Renal pelvis (tissue), 4 donors: Measurements from ENCODE around the gene NMD3. TPM values are rescaled to one million over a fixed set of nuclear protein-coding genes. Genes with fewer than 3 reads are reported as not detected.
A peak's percentile ranks its signal among the peaks of the same experiment; 100 is the strongest.

Experiments used
- DNase-seq: peaks from one replicate; pipeline ENCODE4 v3.0.0-alpha.2; 2013
- polyA plus RNA-seq, 3 donors: library from polyadenylated mRNA; unstranded; fragments of 120-200 nt; gene quantifications; one replicate each; pipeline ENCODE4 v1.2.1, GENCODE V29; 2013; ENCODE audit not compliant: insufficient read length in 3 of 3

NMD3 gene
- polyA plus RNA-seq, 3 donors = 49.2 to 56.8 (median 50.1) TPM

DNA sequence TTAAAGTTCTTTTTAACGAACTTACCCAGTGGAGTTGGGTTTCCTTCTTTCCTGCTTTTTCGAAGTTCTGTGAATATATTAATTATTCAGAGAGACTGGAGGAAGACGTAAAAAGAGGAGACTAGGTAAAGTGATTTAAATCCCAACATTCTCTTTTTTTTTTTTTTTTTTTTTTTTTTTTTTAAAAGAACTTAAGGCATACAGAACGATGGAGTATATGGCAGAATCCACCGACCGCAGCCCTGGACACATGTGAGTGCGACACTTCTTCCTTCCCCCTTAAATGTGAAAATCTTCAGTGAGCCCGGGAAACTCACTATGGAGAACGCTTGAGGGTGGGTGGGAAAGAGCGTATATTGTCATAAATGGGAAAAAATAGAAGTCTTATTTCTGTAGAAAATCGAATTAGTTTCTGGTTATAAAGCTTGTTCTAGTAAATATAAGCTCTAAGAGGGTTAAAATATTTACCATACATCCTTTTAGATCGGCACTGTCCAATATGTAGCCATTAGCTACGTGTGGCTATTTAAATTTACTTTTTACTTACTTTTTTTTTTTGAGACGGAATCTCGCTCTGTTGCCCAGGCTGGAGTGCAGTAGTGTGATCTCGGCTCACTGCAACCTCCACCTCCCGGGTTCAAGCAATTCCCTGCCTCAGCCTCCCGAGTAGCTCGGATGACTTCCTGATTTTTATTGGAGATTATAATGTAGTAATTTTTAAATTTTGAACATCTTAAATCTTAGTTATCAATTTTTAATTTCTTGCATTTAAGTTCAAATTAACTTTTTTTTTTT is 892 bp downstream of the NMD3 start:
- DNase-seq = peak; percentile 33

DNA sequence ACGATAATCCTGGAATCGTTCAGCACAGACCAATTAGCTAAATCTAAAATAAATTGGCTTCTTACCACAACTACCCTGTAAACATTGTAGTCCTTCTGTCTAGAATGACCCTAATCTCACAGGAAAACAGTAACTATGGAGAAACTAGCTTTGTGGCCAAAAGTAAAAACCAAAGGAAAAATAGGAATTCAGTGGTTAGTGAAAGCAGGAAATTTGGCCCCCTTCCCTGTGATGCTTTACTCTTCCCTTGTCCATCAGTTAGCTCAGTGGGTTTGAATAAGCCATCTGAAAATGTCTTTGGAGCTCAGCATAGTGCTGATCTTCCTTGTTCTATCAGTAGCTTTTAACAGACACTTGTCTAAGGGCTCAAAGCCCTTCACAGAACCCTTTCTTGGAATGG is 1.6 kb downstream of the NMD3 start:
- no peak for DNase-seq

DNA sequence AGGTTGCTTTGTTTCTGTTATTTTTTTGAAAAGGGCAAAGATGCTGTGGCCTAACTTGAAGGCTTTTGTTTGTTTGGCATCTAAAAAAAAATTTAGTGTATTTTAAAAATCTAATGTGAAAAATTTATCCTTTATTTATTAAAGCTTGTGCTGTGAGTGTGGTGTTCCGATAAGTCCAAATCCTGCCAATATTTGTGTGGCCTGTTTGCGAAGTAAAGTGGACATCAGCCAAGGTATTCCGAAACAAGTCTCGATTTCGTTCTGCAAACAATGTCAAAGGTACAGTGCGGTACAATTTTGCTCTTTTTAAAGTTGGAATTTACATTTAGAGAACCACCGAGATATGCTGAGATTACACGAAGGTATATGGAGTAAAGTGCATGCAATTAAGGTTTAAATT is 3.7 kb downstream of the NMD3 start:
- DNase-seq = no peak

DNA sequence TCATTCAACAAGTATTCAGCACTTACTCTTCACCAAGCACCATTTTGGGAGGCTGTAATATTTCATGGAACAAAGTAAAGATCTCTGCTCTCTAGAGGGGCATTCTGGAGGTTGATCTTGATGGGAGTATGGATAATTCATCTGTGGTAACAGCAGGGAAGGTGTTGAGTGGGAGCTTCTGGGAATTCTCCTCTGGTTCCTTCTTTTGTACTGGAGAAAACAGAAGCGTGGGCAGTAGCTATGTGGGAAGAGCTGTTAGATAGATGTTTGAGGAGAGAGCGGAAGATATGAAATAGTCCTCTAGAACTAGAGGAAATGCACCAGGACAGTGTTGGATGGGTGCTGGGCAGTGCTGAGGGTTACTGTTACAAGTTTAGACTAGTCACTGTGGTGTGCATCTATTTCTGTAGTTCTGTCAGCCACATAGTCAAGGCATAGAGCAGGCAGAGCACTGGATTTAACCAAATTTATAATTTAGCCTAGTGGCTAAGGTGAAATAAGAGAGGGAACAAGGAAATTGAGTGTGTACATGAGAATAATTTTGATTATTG is 9.6 kb downstream of the NMD3 start:
- no peak for DNase-seq

DNA sequence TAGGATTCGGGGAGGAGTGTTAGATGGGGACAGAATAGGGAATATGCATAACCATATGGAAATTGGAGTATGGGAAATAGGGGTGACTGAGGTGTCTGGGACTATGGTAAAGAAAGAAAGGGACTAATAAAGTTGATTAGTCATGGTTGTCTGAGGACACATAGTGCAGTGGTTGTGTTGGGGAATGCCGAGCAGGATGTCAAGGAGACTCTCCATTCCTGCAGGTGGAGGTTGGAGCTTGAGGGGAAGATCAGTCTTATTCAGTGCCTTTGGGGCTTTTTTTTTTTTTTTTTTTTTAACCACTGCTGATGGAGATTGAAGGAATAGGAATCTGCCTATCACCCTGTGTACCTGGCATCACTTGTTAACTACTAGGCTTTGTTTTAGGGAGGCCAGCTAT is 10.8 kb downstream of the NMD3 start:
- DNase-seq = no peak

DNA sequence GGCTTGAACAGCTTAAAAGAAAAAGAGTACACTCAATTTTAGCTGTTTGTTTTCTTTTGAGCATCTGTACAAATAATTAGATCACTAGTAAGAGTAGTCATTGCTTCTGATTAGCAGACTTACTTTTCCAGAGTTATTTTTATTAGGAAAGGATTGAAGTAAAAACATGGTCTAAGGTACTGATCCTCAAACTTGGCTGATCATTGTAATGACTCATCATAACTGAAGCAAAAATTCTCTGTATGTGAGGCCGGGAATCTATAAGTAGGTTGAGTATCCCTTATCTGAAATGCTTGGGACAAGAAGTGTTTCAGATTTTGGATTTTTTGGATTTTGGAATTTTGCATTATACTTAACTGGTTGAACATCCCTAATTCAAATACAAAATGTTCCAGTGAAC is 12.4 kb downstream of the NMD3 start:
- no peak for DNase-seq

DNA sequence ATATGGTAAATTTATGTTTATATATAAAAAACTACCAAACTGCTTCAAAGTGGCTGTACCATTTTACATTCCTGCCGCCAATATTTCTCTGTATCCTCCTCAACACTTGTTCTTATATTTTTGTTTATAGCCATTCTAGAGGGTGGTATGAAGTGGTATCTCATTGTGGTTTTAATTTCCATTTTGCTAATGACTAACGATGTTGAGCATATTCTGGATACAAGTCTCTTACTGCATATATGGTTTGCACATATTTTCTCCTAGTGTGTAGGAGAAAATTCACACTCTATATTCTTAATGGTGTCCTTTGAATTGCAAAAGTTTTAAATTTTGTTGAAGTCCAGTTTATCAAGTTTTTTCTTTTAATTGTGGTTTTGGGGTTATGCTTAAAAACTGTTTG is 15.1 kb downstream of the NMD3 start:
- no peak for DNase-seq

DNA sequence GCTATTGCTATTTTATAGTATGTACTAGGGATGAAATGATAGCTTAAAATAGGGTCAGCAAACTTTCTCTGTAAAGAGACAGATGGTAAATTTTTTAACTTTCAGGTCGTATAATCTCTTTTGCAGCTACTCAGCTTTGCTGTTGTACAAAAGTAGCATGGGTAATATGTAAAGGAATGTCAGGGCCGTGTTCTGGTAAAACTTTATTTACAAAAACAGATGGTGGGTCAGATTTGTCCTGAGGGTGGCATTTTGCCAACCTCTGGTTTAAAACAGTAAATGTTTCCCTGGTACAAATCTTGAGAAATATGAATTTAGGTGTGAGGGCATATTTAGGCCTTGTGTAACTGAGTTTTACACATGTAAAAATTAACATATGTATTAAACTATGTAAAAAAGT is 18.6 kb downstream of the NMD3 start:
- no peak for DNase-seq

DNA sequence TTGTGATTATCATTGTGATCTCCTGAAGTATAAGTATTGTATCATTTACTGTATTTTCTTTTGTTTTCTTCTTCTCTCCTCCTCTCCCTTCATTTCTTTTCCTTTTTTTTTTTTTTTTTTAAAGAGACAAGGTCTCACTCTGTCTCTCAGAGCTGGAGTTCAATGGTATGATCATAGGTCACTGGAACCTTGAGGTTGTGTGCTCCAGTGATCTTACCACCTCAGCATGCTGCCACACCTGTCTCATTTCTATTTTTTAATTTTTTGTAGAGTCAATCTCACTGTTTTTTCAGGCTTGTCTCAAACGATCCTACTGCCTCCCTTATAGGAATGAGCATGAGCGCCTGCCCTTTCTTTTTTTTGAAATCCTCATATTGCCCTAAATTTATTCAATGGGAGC is 23.4 kb downstream of the NMD3 start:
- DNase-seq = no peak

DNA sequence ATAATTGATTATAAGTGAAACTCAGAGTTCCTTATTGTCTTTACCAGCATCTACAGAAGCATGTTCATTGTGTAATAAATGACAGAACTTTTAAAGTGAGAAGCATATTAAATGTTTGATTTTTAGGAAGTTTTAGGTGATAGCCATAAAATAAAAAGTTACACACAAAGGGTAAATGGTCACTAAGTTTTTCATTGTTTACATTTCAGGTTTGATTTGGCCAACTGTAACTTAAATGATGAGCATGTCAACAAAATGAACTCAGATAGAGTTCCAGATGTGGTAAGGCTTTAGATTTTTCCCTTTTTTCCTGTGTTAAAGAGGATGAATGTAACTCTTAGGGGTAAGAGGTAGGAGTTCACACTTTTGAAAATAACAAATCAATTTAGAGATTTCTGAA is 25.9 kb downstream of the NMD3 start:
- no peak for DNase-seq

DNA sequence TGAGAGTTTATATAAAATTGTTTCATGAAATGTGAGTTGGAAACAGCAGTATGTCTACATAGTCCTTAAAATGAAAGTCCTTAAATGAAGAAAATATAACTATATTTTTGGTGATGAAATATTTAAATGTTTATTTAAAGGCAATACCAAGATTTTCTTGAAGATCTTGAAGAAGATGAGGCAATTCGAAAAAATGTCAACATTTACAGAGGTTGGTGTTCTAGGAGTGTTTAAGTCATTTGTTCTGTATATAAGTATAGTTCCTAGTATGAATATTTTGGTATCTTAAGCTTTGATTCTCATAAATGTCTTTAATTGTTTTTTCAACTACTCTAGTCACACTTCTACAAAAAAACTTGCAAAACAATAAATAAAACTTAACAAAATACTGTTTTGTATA is 29.0 kb downstream of the NMD3 start:
- no peak for DNase-seq

DNA sequence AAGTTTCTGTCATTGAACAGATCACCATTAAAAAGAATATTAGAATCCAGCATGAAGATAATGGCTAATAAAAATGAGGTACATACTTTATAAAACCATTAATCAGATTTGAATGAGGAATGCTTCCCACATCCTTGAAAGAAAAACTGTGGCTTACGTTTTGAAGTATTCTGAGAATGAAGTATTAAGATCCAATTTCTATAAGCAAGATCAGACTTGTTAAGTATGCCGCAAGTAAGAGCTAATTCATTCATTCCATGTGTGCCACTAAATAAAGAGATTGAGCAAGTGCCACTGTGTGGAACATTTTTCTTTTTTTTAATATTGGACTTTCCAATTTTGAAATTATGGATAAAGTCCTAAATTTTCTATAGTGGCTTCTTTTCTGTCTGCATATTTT is 30.6 kb downstream of the NMD3 start:
- no peak for DNase-seq

DNA sequence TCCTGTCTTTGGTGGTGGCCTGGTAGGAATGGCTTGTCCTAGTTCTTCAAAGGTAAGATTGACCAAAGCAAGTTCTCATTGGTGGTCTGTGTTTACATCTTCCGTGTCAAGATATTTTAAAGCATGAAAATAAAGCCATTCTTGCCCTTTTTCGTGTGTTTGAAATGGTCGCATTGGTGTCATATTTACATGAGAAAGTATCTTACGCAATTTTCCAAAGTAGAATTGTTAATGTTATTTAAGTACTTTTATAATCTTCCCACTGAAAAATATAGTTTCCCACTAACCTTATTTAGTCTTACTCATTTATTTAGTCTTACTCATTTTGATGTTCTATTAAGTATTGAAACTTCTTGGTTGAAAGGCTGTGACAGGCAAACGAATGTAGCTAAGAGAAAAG is 31.0 kb downstream of the NMD3 start:
- no peak for DNase-seq

DNA sequence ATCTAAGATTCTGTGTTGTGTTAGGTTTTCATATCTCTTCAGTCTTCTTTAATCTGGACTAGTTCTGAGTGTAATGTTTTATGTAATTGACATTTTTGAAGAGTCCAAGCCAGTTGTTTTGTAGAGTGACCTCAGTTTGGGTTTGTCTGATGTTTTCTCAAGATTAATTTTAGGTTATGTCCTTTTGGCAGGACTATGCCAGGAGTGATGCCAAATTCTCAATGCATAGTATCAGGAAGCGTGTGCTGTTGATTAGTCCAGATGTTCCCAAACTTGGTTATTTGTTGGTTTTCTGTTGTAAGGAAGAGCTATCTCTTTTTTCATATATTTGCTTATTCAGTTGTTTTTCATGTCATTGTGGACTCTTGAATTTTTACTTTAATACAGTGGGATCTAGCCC is 32.6 kb downstream of the NMD3 start:
- no peak for DNase-seq

DNA sequence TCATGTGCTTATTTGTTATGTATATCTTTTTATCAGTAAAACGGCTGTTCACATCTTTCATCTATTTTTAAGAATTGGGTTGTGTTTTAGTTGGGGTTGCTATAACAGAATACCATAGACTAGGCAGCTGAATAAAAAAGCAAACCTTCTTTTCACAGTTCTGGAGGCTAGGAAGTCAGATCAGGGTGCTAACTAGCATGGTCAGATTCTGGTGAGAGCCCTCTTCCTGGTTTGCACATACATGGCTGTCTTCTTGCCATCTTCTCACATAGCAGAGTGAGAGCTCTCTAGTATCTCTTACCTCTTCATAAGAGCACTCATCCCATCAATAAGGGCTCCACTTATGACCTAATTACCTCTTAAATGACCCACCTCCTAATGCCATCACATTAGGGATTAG is 33.8 kb downstream of the NMD3 start:
- no peak for DNase-seq

DNA sequence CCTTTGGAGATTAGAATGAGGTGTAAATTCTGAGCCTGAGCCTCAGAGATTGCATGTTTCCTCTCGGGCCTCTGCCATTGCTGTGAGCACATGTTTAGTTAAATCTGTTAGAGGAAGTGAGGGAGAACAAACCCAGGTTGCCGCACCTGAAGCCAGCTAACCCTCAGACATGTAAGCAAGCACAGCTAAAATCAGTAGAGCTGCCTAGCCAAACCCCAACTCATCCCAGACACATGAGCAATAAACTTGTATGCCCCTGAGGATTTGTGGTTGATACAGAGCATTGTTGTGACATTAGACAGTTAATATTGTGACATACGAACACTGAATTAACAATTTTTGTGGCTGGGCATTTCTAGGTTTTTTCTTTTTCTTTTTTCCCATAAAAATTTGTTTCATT is 41.9 kb downstream of the NMD3 start:
- no peak for DNase-seq

DNA sequence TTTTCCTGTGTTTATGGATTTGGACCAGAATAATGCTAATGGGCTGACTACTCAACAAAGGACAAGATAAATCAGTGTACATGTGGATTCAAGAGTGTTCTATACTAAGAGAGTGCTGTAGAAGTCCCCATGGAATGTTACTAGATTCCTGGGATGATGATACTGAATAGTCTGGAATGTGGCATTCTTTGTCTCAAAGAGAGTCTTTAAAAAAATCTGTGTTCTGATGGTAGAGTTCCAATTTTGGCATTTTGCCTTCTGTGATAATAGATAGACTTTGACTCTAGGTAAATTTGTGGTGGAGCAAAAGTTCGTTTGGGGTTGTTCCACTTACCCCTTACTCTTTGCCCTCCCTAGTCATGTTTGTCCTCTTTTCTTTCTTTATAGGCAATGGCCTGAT is 43.7 kb downstream of the NMD3 start:
- DNase-seq = no peak

DNA sequence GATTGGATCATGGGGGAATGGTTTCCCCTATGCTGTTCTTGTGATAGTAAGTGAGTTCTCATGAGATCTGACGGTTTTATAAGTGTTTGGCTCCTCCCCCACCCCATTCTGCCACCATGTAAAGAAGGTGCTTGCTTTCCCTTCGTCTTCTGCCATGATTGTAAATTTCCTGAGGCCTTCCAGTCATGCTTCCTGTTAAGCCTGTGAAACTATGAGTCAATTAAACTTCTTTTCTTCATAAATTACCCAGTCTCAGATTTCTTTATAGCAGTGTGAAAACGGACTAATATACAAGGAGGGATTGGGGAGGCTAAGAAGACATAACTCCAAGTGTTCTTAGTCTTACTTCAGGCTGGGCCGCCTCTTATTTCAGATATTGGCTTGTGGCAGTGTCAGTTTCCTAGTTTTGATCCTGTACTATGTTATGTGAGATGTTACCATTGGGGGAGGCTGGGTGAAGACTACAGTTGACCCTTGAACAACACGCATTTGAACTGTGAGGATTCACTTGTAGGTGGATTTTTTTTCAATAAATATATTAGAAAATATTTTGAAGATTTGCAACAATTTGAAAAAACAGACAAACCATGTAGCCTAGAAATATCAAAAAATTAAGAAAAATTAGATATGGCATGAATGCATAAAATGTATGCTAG is 44.9 kb downstream of the NMD3 start:
- no peak for DNase-seq

DNA sequence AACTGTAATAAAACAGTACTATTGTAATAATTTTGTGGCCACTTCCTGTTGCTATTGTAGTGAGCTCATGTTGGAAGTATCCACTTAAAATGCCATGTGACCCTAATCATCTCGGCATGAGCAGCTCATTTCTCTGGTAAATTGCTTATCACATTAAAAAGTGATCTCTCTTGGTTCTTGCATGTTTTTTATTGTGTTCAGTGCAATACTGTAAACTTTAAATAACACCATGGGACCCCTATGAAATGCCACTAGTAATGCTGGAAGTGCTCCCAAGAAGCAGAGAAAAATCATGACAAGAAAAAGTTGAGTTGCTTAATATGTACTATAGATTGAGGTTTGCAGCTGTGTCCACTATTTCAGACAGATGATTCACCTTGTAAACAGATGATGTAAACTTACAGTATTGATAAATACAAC is 45.6 kb downstream of the NMD3 start:
- DNase-seq = peak; percentile 8

DNA sequence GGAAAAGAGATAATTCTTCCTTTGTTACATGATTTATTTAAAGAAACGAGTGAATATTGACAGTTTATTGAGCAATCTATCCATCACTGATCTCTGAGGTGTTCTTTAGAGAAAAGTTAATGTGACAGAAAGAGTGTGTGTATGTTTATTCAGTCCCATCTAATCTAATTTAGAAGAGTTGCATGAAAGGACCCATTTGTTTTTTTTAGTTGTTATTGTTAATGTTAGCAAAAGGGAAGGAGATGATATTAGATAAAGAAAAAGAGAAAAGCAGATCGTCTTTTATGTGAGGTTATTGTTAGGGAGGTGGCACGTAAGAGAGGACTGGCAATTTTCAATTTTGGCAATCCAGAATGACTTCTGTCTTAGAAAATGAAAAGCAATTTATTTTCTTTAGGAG is 46.5 kb downstream of the NMD3 start:
- DNase-seq = no peak

DNA sequence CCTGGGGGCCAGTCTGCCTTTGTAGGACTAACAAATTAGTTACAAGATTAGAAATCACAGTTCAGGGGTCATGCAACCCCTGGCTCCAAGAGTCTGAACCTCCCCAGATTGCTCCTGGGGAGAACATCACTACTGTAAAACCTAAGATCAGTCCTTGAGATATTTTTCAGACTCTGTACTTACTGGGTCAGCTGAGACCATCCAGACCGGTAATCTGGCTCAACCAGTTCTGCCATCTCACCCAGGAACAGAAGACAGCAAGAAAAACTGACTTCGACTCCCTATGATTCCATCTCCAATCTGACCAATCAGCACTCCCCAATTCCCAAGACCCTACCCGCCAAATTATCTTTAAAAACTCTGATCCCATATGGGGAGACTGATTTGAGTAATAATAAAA is 47.5 kb downstream of the NMD3 start:
- no peak for DNase-seq

DNA sequence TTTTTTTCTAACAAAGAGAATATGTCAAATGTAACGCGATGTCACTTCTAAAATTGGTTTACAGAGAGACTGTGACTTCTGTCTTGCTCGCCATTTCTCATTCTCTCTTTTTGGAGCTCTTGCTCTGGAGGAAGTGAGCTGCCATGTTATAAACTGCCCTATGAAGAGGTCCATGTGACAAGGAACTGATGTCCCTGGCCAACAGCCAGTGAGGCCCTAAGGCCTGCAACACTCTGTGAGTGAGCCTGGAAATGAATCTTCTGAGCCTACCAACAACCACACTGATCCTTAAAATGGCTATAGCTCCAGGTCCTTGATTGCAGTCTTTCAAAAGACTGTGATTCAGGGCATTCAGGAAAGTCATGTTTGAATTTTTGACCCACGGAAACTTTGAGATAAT is 49.9 kb downstream of the NMD3 start:
- DNase-seq = no peak

DNA sequence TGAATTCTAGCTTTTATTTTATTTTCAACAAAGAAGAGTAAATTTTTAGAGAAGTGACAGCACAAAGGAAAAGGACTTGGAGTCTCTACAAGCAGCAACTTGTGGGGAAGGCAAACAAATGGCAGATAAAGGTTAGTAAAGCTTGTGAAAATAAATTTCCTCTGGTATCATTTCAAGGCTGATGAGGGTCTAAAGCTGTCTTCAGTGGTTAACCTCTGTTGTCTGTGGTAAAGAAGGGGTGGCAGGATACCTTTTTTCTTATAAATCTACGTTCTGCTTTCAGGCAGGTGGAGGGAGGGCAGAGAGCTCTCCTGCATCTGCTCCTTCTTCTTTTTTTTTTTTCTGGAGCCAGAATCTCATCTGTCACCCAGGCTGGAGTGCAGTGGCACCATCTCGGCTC is 50.5 kb downstream of the NMD3 start:
- no peak for DNase-seq

DNA sequence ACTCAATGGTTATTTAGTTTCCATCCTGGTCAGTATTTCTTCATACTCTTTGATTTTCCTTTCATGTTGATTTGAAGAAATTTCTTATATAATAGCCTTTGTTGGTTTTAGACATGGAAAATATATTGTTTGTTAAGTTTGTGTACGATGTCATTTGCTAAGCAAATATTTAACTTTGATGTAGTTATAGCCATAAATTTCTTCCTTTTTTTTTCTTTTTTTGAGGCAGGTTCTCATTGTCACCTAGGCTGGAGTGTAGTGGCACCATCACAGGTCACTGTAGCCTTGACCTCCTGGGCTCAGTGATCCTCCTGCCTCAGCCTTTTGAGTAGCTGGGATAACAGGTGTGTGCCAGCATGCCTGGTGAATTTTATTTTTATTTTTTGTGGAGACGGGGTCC is 51.4 kb downstream of the NMD3 start:
- DNase-seq = no peak
